MM.1S (cell line): ENCODE measurements around the gene VPS26B.

Experiments
- CTCF ChIP-seq: fragments of 300-600 bp; sonication (generic); IDR thresholded peaks from 2 replicates; pipeline ENCODE4 v1.5.1; 2016; ENCODE audit warnings: antibody characterized with exemption, low read length, mixed read lengths
- EZH2 ChIP-seq: fragments of 300-600 bp; sonication (generic); optimal IDR thresholded peaks from 2 replicates; pipeline ENCODE3; 2017; ENCODE audit warnings: low read depth, mild to moderate bottlenecking, antibody characterized with exemption, low read length, mixed read lengths

DNA sequence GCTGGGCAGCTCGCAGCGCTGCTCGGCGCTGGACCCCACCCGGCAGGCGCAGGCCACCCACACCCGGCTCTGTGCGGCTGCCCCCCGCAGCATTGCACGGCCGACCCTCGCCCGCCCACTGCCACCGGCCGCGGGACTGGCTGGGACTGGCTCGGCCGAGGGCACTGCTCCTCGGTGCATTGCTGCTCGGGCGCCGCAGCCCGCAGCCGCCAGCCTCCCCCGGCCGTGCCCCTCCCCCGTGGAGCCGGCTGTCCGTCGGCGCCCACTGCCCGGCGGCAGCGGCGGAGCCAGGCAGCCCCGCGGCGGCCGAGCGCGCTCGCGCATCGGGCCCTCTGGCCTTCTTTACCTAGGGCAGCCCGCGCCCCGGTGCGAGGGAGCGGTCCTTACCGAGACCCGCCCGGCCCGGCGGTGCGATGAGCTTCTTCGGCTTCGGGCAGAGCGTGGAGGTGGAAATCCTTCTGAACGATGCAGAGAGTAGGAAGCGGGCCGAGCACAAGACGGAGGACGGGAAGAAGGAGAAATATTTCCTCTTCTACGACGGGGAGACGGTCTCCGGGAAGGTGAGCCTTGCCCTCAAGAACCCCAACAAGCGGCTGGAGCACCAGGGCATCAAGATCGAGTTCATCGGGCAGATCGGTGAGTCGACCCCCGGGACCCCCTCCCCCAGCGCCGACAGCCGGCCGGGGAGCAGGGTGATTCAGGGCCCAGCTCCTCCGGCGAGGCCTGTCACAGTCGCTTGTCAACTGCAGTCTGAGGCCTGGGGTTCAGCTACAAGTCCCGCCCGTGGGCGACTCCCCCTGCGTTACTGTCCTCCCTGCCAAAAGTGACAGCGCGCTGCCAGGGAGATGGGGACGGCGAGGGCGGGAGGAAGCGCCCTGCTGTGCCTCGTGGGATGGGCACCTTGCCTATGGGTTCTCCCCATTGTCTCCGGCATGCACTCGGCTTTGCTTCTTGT is 516 bp downstream of the VPS26B start:
- TF ChIP-seq CTCF (no peak), EZH2 (no peak)
